HG02763 (cell line): ENCODE measurements around the gene DUS4L.

ENCODE experiments used
- ATAC-seq: cut with Tn5 transposase; IDR thresholded peaks from one replicate; pipeline ENCODE4 v1.9.1; 2021; ENCODE audit warnings: mild to moderate bottlenecking, moderate library complexity; ENCODE audit not compliant: unreplicated experiment

DUS4L gene

GRCh38 chr7:107579885-107580715 is 16.3 kb downstream of the DUS4L start, which contains the start of gene BCAP29:
BCAP29 (plus strand) TSS chr7:107580246; CDS start chr7:107580773, 527 bp downstream.
- peak; percentile 88 for ATAC-seq

GRCh38 chr7:107580716-107581383 is 17.1 kb downstream of the DUS4L start:
- no peak for ATAC-seq

GRCh38 chr7:107581387-107582013 is 17.7 kb downstream of the DUS4L start:
- no peak for ATAC-seq

- no peak for ATAC-seq
Measured at GRCh38 chr7:107582875-107583274, 19.1 kb downstream of the DUS4L start.

- no peak for ATAC-seq
Measured at GRCh38 chr7:107584716-107585115, 20.9 kb downstream of the DUS4L start.

GRCh38 chr7:107588529-107589130 is 24.9 kb downstream of the DUS4L start:
- ATAC-seq, result no peak

- ATAC-seq, result no peak
Measured at GRCh38 chr7:107591421-107591820, 27.6 kb downstream of the DUS4L start.

- ATAC-seq, result no peak
Measured at GRCh38 chr7:107592361-107593024, 28.7 kb downstream of the DUS4L start.

- no peak for ATAC-seq
Measured at GRCh38 chr7:107593025-107593410, 29.2 kb downstream of the DUS4L start.

GRCh38 chr7:107594961-107595737 is 31.4 kb downstream of the DUS4L start:
- no peak for ATAC-seq

GRCh38 chr7:107596881-107597581 is 33.3 kb downstream of the DUS4L start:
- ATAC-seq, result no peak

GRCh38 chr7:107597582-107597916 is 33.8 kb downstream of the DUS4L start:
- no peak for ATAC-seq

GRCh38 chr7:107597953-107598352 is 34.2 kb downstream of the DUS4L start:
- no peak for ATAC-seq

- no peak for ATAC-seq
Measured at GRCh38 chr7:107599262-107599661, 35.5 kb downstream of the DUS4L start.

- no peak for ATAC-seq
Measured at GRCh38 chr7:107600816-107601215, 37.0 kb downstream of the DUS4L start.

- ATAC-seq, result no peak
Measured at GRCh38 chr7:107605218-107605815, 41.5 kb downstream of the DUS4L start.

GRCh38 chr7:107606303-107606702 is 42.5 kb downstream of the DUS4L start:
- ATAC-seq, result no peak

- ATAC-seq, result no peak
Measured at GRCh38 chr7:107609811-107610261, 46.1 kb downstream of the DUS4L start.

- ATAC-seq, result no peak
Measured at GRCh38 chr7:107610323-107610722, 46.6 kb downstream of the DUS4L start.
